HG02678 (cell line): ENCODE results near the gene CHMP1B.
"Not testable (repeated sequence)": the region's sequence is repeated elsewhere in the genome, so short reads cannot be mapped to it uniquely, and the experiment has no call there.

Experiments used
- ATAC-seq: cut with Tn5 transposase; IDR thresholded peaks from one replicate; pipeline ENCODE4 v1.9.1; 2021; ENCODE audit warnings: mild to moderate bottlenecking, moderate library complexity; ENCODE audit not compliant: unreplicated experiment

CHMP1B gene

DNA sequence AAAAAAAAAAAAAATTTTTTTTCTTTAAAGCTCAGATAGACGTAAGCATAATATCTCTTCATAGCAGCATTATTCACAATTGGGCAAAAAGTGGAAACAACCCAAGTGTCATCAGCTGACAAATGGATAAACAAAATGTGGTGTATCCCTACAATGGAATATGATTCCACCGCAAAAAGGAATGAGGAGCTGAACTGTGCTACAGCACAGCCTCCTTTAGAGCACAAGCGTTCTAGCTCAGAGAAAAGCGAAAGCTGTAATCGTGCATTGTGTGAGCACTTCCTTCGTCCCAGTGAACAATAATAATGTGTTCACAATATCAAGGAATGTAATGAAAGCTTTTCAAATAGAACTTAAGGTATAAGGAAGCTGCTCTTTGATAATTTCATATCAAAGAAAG is 11.7 kb upstream of the CHMP1B start:
- no peak for ATAC-seq

DNA sequence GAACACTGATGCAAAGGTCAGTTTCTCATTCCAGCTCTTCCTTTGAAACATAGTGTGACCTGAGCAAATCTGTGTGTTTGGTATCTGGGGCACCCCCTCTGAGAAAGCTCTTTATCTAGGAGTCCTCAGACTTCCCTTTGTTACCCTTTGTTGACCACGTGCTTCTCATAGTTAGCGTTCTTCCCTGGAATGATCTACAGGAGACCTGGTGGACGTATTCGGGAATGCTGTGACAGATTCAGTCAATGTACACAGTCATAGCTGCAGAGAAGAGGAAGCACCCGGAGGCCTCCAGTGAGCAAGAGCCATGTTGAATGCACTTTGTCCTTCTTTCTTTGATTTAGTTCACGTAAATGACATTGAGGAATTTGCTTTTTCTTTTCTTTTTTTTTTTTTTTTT is 10.7 kb upstream of the CHMP1B start:
- ATAC-seq = no peak

GRCh38 chr18:11842562-11842961 is 8.7 kb upstream of the CHMP1B start:
- no peak for ATAC-seq

DNA sequence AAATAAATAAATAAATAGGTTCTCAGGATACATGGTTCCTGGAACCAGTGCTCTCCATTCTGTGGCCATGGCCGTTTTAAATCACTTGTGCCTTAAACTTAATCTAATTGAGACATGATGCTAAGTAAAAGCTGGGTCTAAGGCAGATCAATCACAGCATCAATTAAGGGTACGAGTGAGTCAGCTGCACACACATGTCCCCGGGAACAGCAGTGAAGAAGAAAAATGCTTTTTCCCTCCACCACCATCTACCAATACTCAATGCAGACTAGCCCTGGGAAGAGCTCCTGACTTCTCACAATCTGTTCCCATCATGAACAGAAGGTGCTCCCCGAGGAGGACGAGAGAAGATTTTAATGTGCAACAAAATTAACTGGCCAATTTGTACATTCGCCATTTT is 6.8 kb upstream of the CHMP1B start:
- no peak for ATAC-seq

DNA sequence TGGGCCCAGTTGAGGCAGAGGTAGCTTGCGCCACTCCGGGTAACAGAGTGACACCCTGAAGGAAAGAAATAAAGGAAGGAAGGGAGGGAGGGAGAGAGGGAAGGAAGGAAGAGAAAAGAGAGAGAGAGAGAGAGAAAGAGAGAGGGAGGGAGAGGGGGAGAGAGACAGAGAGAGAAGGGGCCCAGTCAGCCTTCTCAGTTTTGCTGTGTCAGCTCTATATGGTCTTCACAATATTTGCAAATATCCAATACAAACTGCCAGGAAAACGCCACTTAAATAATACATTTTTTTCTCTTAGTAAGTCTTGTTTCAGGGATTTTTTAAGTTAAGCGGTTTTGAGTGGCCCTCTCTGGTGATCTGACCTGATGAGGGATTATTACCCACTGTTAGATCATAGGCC is 5.6 kb upstream of the CHMP1B start:
- ATAC-seq = no peak

- ATAC-seq = no peak
These were observed 3.4 kb upstream of the CHMP1B start for GRCh38 chr18:11847811-11848210.

DNA sequence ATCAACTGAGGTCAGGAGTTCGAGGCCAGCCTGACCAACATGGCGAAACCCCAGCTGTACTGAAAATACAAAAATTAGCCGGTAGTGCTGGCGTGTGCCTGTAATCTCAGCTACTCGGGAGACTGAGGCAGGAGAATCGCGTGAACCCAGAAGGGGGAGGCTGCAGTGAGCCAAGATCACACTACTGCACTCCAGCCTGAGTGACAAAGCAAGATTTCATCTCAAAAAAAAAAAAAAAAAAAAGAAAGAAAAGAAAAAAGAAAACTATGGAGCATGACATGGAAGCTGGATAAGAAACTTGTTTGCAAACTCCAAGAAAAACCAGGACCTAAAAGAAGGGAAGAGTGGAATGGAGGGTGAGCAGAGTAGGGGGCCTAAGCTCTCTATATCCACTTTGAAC is 1.9 kb upstream of the CHMP1B start:
- ATAC-seq = no peak

DNA sequence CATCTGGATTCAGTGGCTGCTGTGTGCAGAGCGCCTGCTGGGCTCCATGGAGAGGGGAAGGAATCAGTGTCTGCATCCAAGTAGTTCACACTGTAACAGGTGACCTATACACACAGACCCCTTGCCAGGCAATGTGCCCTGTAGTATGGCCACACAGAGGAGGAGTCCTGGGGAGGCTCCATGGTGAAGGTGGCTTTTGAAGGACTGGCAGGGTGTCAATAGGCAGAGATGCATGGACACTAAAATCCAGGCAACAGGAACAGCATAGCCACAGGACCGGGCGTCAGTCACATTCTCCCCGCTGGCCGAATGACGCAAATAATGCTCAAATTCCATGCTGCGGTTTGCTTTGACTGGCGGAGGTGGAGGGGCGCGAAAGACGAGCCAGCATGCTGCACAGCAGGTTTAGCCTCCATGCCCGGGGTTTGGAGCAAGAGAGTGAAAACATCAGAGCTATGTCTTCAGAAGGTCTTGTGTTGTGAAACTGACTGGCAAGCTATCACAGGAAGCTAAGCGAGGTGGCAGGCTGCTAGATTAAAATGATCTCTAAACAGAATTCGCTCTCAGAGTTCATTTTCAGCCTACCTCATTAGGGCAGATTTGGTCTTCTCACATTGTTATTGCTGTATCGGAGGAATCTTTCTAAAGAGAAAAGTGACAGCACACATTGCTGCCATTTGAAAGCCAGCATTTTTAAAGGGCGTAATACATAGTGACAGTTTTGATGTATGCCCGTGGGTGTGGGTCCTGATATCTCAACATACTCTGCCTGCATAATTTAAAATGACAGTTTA is 1.2 kb upstream of the CHMP1B start:
- ATAC-seq = no peak

GRCh38 chr18:11850821-11851145 is 430 bp upstream of the CHMP1B start:
- ATAC-seq = peak; percentile 25

DNA sequence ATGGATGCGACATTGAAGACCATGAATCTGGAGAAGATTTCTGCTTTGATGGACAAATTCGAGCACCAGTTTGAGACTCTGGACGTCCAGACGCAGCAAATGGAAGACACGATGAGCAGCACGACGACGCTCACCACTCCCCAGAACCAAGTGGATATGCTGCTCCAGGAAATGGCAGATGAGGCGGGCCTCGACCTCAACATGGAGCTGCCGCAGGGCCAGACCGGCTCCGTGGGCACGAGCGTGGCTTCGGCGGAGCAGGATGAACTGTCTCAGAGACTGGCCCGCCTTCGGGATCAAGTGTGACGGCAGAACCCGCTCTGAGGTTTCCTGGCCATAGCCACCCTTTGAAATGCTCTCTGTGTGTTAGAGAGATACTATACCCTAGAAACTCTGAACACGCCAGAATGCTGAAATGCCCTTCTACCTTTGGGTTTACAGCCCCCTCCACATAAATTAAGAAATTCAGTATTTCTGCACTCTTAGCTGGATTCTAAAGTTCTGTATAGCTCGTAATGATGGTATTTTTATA is 659 bp downstream of the CHMP1B start:
- ATAC-seq = no peak

GRCh38 chr18:11854554-11854953 is 3.3 kb downstream of the CHMP1B start:
- not testable (repeated sequence) for ATAC-seq

- ATAC-seq = no peak
These were observed 6.1 kb downstream of the CHMP1B start for GRCh38 chr18:11857177-11857887.

- no peak for ATAC-seq
These were observed 8.1 kb downstream of the CHMP1B start for GRCh38 chr18:11859282-11859830.

- no peak for ATAC-seq
These were observed 8.7 kb downstream of the CHMP1B start for GRCh38 chr18:11859903-11860407.

DNA sequence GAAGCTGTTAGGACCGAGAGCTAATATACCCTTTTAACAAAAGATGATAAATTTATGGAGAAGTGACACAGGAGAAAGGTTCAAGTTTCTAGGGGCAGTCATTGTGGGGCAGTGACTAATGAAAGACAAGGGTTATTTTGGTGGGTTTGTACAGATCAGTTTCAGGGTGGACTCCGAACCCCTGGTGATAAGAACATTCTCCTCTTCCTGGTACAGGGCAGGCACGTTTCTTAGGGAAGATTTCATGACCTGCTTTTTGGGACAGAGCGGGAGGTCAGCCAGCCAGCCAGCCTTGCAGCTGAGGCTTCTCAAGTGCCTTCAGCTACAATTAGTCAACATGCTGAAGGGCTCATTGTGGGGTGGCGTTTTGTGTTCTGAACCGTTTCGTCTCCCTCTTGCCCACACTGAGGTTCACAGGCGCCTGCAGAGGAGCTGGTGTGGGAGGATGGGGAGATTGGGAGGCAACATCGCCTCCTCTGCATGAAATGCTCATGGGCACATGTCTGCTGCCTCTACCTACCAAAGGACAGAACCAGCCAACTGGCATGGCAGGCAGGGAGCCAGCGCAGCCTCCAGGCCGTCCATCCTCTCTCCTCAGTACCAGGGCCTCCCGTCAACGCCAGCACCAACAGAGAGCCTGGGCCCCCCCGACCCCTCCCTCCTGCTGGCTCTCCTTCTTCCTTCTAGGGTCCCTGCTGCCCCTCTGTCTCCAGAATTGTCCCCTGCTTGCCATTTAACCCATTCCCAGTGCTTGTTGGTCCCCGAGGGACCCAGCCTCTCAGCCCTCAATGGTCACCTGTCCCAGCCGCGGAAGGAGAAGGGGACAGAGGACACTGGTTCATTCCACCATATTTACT is 9.6 kb downstream of the CHMP1B start:
- ATAC-seq = no peak

- no peak for ATAC-seq
These were observed 10.5 kb downstream of the CHMP1B start for GRCh38 chr18:11861583-11862288.

DNA sequence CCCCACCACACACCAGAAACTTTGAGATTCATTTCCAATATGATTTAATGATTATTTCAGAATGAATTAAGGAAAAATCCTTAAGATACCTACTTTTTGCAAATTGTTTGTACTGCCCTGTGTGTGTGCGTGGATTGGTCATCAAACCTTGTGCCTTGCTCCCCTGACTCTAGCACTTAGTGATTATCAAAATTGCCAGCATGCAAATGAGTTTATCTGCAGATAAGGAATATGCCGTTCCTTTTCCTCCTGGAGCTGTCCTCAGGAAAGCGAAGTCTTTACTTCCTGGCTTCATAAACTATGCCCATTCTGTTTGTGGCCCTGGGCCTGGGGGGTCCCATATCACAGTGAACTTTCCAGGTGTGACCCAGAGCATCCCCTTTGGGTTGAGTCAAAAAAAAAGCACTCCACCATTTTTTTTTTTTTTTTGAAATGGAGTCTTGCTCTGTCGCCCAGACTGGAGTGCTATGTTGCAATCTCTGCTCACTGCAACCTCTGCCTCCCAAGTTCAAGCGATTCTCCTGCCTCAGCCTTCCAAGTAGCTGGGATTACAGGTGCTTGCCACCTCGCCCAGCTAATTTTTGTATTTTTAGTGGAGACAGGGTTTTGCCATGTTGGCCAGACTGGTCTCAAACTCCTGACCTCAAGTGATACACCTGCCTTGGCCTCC is 11.4 kb downstream of the CHMP1B start:
- no peak for ATAC-seq

GRCh38 chr18:11864471-11864870 is 13.3 kb downstream of the CHMP1B start:
- ATAC-seq = no peak

GRCh38 chr18:11865071-11865470 is 13.9 kb downstream of the CHMP1B start:
- ATAC-seq = no peak

DNA sequence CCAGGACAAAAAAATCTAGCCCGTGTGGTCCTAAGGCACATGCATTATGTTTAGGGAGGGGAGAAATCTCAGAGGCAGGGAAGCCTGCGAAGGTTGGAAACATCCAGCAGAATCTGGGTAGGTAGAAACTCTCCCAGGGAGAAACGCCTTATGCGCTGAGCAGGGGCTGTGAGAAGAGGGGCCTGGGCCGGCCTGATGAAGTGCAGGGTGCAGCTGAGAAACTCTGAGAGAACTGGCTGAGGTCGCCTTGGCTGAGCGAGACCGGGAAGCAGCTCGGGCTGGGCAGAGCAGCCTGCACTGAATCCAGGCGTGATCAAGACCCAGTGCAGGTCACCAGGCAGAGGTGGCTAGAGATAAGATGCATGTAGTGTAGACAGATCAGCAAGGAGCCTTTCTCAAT is 15.1 kb downstream of the CHMP1B start:
- no peak for ATAC-seq
